Stimulated activated CD8-positive, alpha-beta memory T cell treated with anti-CD3 and anti-CD28 coated beads, Interleukin-7, amount 100 ng/mL, for 4 hours (primary cell): ENCODE data around the gene NTRK3.

Source experiments
- DNase-seq, 2 donors: peaks; one replicate each; pipeline ENCODE4 v3.0.0-alpha.2; 2020; ENCODE audit warnings: low read depth in 2 of 2

NTRK3 gene

GRCh38 chr15:87942316-87942715 lies 314.2 kb downstream of the NTRK3 start:
- DNase-seq, result no peak

GRCh38 chr15:87941606-87942005 lies 314.9 kb downstream of the NTRK3 start:
- no peak for DNase-seq

GRCh38 chr15:87940768-87941167 lies 315.8 kb downstream of the NTRK3 start:
- DNase-seq, result no peak

GRCh38 chr15:87939848-87940457 lies 316.6 kb downstream of the NTRK3 start:
- DNase-seq, result no peak

- DNase-seq, result no peak
These were observed 318.5 kb downstream of the NTRK3 start for GRCh38 chr15:87938031-87938430.

GRCh38 chr15:87935583-87935982 lies 321.0 kb downstream of the NTRK3 start:
- DNase-seq, result no peak

GRCh38 chr15:87931584-87931983 lies 325.0 kb downstream of the NTRK3 start:
- no peak for DNase-seq

GRCh38 chr15:87930457-87930856 lies 326.1 kb downstream of the NTRK3 start:
- no peak for DNase-seq

- no peak for DNase-seq
These were observed 326.7 kb downstream of the NTRK3 start for GRCh38 chr15:87929841-87930240.

GRCh38 chr15:87924433-87924832 lies 332.1 kb downstream of the NTRK3 start:
- DNase-seq, result no peak

GRCh38 chr15:87919064-87919463 lies 337.5 kb downstream of the NTRK3 start:
- no peak for DNase-seq

- no peak for DNase-seq
These were observed 339.1 kb downstream of the NTRK3 start for GRCh38 chr15:87917480-87917879.

GRCh38 chr15:87916208-87916607 lies 340.3 kb downstream of the NTRK3 start:
- no peak for DNase-seq

- no peak for DNase-seq
These were observed 346.2 kb downstream of the NTRK3 start for GRCh38 chr15:87910301-87910700.

- DNase-seq, result no peak
These were observed 348.7 kb downstream of the NTRK3 start for GRCh38 chr15:87907676-87908446.

- DNase-seq, result no peak
These were observed 350.1 kb downstream of the NTRK3 start for GRCh38 chr15:87906444-87906843.

GRCh38 chr15:87902772-87903426 lies 353.6 kb downstream of the NTRK3 start:
- DNase-seq, result no peak

GRCh38 chr15:87901926-87902690 lies 354.4 kb downstream of the NTRK3 start:
- no peak for DNase-seq

GRCh38 chr15:87901008-87901407 lies 355.5 kb downstream of the NTRK3 start:
- DNase-seq, result no peak

- DNase-seq, result no peak
These were observed 359.6 kb downstream of the NTRK3 start for GRCh38 chr15:87896936-87897335.

- no peak for DNase-seq
These were observed 369.4 kb downstream of the NTRK3 start for GRCh38 chr15:87887177-87887576.

GRCh38 chr15:87881026-87881425 lies 375.5 kb downstream of the NTRK3 start:
- DNase-seq, result no peak
